NCI-H146 treated with DMSO at 0.1 percent for 48 hours (cell line): ENCODE data around the gene FLT4.

Experiments used
- DNase-seq: peaks from one replicate; lab custom pipeline; 2025; ENCODE audit not compliant: unreplicated experiment; lab: John Stamatoyannopoulos, UW

The FLT4 gene

DNA sequence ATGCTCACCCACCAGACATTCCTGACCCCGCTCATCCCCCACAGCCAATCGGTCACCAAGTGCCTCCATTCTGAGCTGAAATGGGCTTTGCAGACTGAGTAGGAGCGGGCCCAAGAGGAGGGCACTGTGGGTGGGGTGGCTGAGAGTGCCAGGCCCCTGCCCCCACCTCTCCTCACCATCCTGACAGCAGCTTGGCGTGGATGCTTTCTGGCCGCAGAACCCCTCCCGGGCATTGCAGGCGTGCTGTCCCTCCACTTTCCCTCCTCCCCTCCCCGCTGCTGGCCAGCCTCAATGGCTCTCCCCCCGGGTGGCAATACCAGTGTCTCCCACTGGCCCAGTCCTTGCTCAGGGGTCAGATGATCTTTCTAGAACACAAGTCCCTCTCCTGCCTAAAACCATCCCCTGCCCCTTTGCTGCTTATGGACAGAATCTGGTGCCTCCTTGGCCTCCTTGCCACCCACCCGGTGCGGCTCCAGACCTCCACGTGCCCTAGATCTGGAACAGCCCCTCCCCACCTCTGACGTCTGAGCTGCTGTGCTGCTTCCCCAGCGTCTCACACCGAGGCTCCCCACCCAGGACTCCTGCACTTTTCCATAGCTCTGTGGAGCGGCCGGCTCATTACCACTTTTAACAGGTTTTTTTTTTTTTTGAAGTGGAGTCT is 6.1 kb downstream of the FLT4 start:
- no peak for DNase-seq

DNA sequence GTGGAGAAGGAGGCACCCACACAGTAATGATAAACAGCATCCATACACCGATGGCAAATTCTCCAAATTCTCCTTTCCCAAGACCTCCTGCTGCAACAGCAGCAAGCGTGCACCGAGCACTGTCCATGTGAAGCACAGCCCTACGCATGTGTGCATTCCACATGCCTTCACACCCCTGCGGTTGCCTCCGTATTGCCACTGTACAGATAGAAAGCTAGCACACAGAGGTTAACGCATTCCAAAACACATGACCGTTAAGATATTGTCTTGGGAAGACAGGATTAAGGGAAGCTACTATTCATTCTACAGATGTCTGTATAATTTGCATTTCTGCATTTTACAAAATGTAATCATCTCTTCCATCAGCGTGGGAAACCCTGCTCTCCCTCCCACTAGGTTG is 6.6 kb downstream of the FLT4 start:
- no peak for DNase-seq

- no peak for DNase-seq
Observed at GRCh38 chr5:180642181-180642775, 7.1 kb downstream of the FLT4 start.

DNA sequence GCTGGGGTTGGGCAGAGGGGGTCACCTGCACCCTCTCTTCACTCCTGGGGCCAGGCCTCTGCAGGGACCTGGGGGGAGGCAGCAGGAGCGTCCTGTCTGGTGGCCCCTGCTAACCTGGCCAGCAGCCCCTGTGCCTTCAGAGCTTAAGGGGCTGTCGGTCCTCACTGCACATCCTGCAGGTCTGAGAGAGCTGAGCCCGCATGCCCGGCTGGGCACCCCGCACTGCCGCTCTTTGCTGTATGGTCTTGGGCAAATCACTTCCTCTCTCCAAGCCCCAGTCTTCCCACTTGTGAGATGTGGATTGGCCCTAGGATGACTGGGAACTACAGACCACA is 7.9 kb downstream of the FLT4 start:
- no peak for DNase-seq

GRCh38 chr5:180640861-180641565 is 8.4 kb downstream of the FLT4 start:
- DNase-seq, result no peak

DNA sequence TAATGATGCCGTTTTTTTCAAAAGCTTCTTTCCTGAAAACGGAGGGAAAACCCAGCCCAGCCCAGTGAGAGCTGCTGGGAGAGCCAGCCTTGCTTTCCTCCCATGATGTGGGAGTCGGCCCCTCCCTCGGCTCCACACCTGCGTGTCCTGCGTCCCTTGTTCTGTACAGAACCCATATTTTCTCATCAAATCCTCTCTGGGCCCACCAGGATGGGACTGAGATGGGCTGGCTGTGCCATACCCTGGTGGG is 8.9 kb downstream of the FLT4 start:
- DNase-seq, result no peak

DNA sequence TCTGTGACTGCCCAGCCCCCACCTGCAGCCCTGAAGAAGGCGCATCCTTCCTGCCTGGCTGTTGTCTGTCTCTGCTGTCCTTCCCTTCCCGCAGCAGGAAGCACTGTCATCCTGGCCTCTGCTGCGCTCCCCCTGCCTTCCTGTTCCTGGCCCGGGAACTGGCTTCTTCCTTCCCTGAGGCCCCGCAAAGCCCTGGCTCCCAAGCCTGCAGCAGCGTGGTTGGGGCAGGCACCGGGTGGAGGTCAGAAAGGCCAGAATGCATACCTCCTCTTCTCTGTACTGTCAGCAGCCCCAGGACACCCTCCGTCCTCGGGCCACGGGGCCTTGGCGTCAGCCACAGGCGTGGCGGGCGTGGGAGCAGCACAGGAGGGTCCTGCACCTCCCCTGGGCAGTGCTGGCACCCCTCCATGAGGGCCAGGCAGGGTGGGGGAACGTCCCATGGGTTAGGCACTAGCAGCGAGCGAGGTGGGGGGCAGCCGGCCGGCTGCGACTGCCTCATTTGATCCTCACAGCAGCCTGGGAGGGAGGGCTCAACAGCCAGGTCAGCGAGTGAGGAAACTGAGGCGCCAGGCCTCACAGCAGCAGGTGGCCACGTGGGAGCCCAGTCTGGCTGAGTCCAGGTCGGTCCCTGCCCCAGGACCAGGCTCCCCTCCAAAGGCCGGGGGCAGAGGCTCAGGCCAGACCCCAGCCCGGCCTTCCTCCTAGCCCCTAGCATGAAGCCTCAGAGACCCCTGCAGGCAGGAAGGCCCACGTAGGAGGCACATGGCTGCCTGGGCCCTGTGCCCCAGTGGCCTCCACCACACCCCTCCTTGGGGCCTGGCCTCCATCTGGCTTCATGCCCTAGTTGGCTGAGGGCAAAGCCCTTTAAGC is 9.4 kb downstream of the FLT4 start:
- DNase-seq, result no peak

- DNase-seq, result no peak
Observed at GRCh38 chr5:180639287-180639686, 10.1 kb downstream of the FLT4 start.

- DNase-seq, result no peak
Observed at GRCh38 chr5:180637962-180638680, 11.3 kb downstream of the FLT4 start.

DNA sequence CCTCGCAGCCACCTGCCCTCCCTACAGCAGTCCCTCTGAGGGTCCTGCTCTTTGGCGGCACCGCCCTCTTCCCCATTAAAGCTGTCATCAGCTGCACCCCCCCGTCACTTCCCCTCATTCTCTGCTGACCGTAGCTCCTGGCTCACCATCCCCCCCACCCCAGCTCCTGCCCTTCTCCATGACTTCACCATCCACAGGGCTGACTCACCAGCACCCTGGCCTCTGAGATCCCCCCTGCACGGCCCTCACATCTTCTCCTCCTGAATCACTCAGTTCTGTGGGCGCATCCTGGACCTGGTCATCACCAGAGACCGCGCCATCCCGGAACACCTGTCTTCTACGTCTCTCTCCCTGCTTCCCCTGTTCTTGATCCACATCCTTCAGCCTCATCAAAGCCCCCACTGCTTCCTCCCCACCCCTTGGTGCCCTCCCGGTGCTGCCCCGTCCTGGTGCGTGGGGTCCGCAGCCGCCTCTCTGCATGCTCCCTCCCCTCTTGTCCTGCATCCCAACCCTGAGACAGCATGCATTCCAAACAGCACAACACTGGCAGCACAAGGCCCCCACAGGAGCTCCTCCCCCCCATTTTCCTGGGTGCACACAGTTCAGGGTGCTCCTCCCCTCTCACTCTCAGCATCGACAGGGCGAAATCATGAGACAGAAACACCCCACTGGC is 12.9 kb downstream of the FLT4 start:
- DNase-seq, result no peak

- no peak for DNase-seq
Observed at GRCh38 chr5:180636016-180636402, 13.4 kb downstream of the FLT4 start.

GRCh38 chr5:180633283-180634177 is 15.9 kb downstream of the FLT4 start:
- DNase-seq, result no peak

DNA sequence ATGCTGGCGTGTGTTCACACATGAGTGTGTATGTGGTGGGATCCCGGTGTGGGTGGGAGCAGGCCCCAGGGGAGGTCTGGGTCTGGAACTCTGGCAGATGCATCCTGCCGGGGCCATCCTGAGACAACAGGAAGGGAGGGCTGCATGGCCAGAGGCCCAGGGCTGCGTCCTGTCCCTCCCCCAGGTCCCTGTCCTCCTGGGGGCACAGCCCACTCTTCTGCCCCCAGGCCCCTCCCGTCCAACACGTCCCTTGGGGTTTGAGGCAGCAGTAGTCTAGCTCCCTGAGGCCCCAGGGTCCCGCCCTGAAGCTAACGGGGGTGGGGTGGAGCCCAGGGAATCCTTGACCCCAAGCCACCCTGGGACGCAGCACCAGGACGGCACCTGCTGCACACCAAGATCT is 16.6 kb downstream of the FLT4 start:
- DNase-seq, result no peak

DNA sequence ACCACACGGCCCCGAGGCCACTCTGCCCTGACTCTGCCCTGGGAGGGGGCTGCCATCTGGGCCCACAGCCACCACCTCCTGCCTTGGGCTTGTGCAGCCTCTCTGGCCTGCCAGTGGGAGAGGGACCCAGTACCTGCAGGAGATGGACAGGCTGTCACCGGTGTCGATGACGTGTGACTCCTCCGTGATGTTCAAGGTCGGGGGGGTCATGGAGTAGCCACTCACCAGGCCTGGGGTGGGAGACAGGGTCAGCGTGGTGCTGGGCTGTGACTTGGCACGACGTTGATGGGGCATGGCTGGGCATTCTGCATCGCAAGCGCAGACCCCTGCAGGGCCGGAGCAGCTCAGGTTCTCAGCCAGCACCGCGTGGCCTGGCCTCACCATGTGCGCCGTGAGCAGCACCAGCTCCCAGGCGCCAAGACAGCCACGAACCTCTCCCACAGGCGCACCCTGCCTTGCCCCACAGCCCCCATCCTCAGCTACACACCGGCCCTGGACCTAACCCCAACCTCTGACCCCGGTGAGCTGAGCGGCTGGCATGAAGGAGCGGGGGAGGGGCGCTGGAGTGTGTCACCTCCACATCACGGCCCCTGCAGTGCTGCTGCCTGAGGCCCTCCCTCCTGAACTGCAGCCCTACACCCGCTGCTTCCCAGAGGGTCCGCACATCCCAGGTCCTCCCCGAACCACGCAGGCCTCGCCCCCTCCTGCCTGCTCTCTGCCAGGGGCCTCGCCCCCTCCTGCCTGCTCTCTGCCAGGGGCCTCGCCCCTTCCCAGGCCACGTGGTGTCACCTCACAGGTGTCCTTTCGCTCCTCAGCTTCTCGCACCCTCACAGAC is 17.6 kb downstream of the FLT4 start:
- DNase-seq, result no peak

DNA sequence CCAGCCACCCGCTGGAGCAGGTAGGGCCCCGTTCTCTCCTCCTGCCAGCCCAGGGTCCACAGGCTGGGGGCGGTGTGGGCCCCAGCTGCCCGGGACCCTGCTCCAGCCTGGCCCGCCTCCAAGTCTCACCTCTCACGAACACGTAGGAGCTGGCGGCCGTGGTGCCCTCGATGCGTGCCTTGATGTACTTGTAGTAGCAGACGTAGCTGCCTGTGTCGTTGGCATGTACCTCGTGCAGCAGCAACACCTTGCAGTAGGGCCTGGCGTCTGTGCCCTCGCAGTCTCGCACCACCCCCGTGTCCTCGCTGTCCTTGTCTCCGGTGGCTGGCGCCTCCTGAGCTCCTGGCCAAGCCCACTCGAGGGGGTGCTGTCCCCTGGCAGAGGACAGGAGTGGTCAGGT is 19.0 kb downstream of the FLT4 start:
- DNase-seq, result no peak

GRCh38 chr5:180629831-180630382 is 19.5 kb downstream of the FLT4 start:
- no peak for DNase-seq

DNA sequence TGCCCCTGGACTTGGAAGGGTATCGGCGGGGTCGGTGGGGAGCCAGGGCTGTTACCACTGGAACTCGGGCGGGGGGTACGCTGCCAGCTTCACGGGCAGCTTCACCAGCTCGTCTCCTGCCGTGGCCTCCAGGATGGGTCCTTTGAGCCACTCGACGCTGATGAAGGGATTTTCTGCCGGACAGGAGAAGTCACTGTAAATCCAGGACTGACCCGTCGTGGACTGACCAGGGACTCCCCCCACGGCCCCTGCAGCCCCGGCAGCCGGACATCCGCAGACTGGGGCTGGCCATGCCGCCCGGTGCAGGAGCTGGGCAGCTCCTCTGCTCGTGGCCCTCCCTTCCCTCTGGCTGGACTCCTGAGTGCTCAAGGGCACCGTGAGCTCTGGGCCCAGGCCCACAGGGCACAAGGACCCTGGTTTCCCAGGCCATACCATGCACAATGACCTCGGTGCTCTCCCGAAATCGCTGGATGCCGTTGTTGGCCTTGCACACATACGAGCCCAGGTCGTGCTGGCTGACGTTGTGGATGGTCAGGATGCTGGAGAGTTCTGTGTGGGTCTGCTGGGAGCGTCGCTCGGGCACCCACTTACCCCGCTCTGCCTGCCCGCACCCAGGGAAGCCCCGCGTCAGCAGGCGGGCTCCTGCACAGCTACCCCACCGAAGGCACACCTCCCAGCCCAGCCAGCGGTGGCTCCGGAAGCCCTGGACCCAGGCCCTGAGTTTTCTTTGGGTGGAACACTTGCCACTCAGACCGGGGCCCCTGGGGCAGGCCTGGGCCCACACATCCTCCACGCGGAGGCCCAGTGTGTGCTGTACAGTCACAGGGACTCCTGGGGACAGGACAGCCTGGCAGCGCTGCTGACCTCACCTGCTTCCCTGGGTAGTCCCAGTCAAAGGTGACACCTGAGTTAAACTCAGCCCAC is 20.3 kb downstream of the FLT4 start:
- no peak for DNase-seq

- no peak for DNase-seq
Observed at GRCh38 chr5:180628211-180628610, 21.2 kb downstream of the FLT4 start.
